Esophagus muscularis mucosa (tissue), 4 donors: ENCODE results near the gene TMEM255B. TPM values are rescaled to one million over a fixed set of nuclear protein-coding genes. Genes with fewer than 3 reads are reported as not detected.

ENCODE experiments used
- DNase-seq: peaks from one replicate; pipeline ENCODE4 v3.0.0-alpha.2; 2017; ENCODE audit errors: extremely low spot score
- H3K27ac ChIP-seq, 4 donors: fragments of 200-600 bp; sonication (generic); replicated peaks in 1 of 4; 1 replicate in 3 of 4; 2 replicates in 1 of 4; pipeline ENCODE4 v1.5.1; 2016 to 2019; ENCODE audit warnings: mild to moderate bottlenecking in 1 of 4
- H3K27me3 ChIP-seq, 4 donors: fragments of 200-600 bp; sonication (generic); one replicate each; pipeline versions ENCODE4 v1.5.1 to v1.6.0; 2016 to 2019
- H3K36me3 ChIP-seq, 4 donors: fragments of 200-600 bp; sonication (generic); one replicate each; pipeline ENCODE4 v1.5.1; 2016 to 2019
- H3K4me1 ChIP-seq, 4 donors: fragments of 200-600 bp; sonication (generic); one replicate each; pipeline ENCODE4 v1.5.1; 2016 to 2019
- H3K4me3 ChIP-seq, 4 donors: fragments of 200-600 bp; sonication (generic); 1 replicate in 2 of 4; 2 replicates in 2 of 4; pipeline ENCODE4 v1.5.1; 2016 to 2019; ENCODE audit warnings: mild to moderate bottlenecking in 4 of 4, moderate library complexity in 1 of 4
- H3K9me3 ChIP-seq, 4 donors: fragments of 200-600 bp; sonication (generic); 1 replicate in 3 of 4; 2 replicates in 1 of 4; pipeline ENCODE4 v1.5.1; 2016 to 2019
- CTCF ChIP-seq, 3 experiments: fragments of 200-600 bp in 2 of 3; fragments of 450-650 bp in 1 of 3; sonication (generic) in 2 of 3; IDR thresholded peaks; one replicate each; pipeline ENCODE4 v1.5.1; 2017 to 2019; ENCODE audit warnings: antibody characterized with exemption in 3 of 3, mild to moderate bottlenecking in 2 of 3, moderate library complexity in 1 of 3
- EP300 ChIP-seq: sonication (generic); formaldehyde crosslinking; IDR thresholded peaks from one replicate; pipeline ENCODE4 v1.6.1; 2017; ENCODE audit warnings: antibody characterized with exemption
- POLR2A ChIP-seq: fragments of 450-650 bp; IDR thresholded peaks from one replicate; pipeline ENCODE4 v1.6.1; 2017; ENCODE audit warnings: antibody characterized with exemption, moderate library complexity, mild to moderate bottlenecking, low read depth
- POLR2AphosphoS5 ChIP-seq, 2 donors: sonication (generic); formaldehyde crosslinking; IDR thresholded peaks; one replicate each; pipeline ENCODE4 v1.6.1; 2017; ENCODE audit warnings: antibody characterized with exemption in 2 of 2
- WGBS: methylation state at CpG from one replicate; pipeline ENCODE4 v1.1.5; 2018; 5-methylcytosine and 5-hydroxymethylcytosine counted together
- intact Hi-C: fragments of 100-400 bp; cut with DNase I; formaldehyde crosslinking; loops from one replicate; pipeline ENCODE4 v1.15.1; 2023
- total RNA-seq, 4 donors: library from RNA; depleted of rRNA; stranded (reverse); fragments of >200 nt; gene quantifications; one replicate each; pipeline versions ENCODE4 v1.1.0 to v1.2.1, GENCODE V29; 2016

TMEM255B gene
- total RNA-seq, 4 donors from 2014 or later: 4.1 to 12.3 (median 10.7) TPM

DNA sequence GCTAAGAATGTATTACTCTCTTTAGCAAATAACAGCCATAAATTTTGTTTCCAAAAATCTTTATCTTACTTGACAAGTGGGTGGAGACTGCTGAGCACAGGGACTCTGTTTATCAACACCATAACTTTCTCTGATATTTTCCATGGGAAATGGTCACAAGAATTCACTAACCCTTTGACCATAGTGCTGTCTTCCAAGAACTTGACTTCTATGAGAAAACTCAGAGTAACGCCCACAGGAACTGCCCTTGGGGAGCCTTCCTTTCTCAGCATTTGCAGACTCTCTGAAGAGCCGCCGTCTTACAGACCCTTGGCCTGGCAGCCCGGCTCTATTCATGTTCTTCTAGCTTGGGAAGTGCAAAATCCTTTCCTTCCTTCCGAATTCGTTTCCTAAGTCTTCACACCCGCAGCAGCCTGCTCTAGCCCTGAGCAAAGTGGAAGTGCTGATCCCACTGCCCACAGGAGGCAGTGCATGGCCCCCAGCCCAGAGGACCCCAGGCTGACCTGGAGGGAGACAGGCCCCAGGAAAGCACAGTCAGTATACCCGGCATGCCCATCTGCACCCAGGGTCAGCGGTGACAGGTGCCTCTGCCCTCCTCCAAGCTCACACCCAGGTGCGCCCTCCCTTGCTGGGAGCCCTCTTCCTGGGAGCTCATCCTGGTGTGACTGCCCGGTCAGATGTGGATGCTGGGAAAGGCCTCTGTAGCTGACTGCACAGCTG, 94.7 kb downstream of the TMEM255B start:
- peaks cover 74 to 95% (median 92%) of the 10 kb centered on the region in 4 donors for H3K4me1 ChIP-seq
- no peaks in the 10 kb centered on the region for H3K27me3 ChIP-seq
- intact Hi-C loops: no loop called here
- peak overlapping the region; percentile 68 to 81 (median 72) for H3K27ac ChIP-seq
- peak overlapping the region in 1 of 4 donors; percentile 10 for H3K4me3 ChIP-seq
- TF ChIP-seq CTCF (IDR thresholded peaks at IDR 0.05): no peak
- no peak for TF ChIP-seq POLR2A
- TF ChIP-seq POLR2AphosphoS5 (IDR thresholded peaks at IDR 0.05): no peak
- no peak for TF ChIP-seq EP300
- no peaks in the 10 kb centered on the region for H3K9me3 ChIP-seq
- DNase-seq: no peak
- WGBS: 30% methylated on average over 8 of the region's 11 CpGs
- H3K36me3 ChIP-seq: peaks cover 0 to 9% (median 0%) of the 10 kb centered on the region in 4 donors

GRCh38 chr13:113854238-113855011, 95.4 kb downstream of the TMEM255B start:
- Histone ChIP-seq H3K9me3 (no peaks in the 10 kb centered on the region), H3K27me3 (no peaks in the 10 kb centered on the region), H3K27ac (peak overlapping the region; percentile 68 to 81 (median 72)), H3K4me1 (peaks cover 67 to 87% (median 84%) of the 10 kb centered on the region in 4 donors), H3K4me3 (peak overlapping the region in 2 of 4 donors; percentile 9 to 10), H3K36me3 (peaks cover 0 to 9% (median 3%) of the 10 kb centered on the region in 4 donors)
- peak; percentile 12 to 26 for TF ChIP-seq POLR2AphosphoS5 (IDR thresholded peaks at IDR 0.05)
- no peak for TF ChIP-seq CTCF (IDR thresholded peaks at IDR 0.05)
- intact Hi-C loops: no loop called here
- WGBS: 33% methylated on average over 15 of the region's 31 CpGs
- no peak for DNase-seq

- TF ChIP-seq EP300 (no peak), CTCF (IDR thresholded peaks at IDR 0.05) (no peak), POLR2AphosphoS5 (IDR thresholded peaks at IDR 0.05) (peak; percentile 22 to 39), POLR2A (no peak)
- H3K4me1 ChIP-seq: peaks cover 62 to 87% (median 84%) of the 10 kb centered on the region in 4 donors
- H3K9me3 ChIP-seq: no peaks in the 10 kb centered on the region
- H3K27ac ChIP-seq: peak overlapping the region; percentile 68 to 81 (median 72)
- DNase-seq: no peak
- peaks cover 0 to 9% (median 4%) of the 10 kb centered on the region in 4 donors for H3K36me3 ChIP-seq
- peak overlapping the region in 2 of 4 donors; percentile 9 for H3K4me3 ChIP-seq
- no peaks in the 10 kb centered on the region for H3K27me3 ChIP-seq
- intact Hi-C loops: no loop called here
- WGBS: 68% methylated on average over 25 of the region's 33 CpGs
These were observed 96.2 kb downstream of the TMEM255B start for GRCh38 chr13:113855012-113855921.

GRCh38 chr13:113855931-113856715, 97.1 kb downstream of the TMEM255B start:
- WGBS: 74% methylated on average over 20 of the region's 25 CpGs
- no peaks in the 10 kb centered on the region for H3K27me3 ChIP-seq
- peak overlapping the region; percentile 68 to 81 (median 72) for H3K27ac ChIP-seq
- peaks cover 68 to 91% (median 89%) of the 10 kb centered on the region in 4 donors for H3K4me1 ChIP-seq
- H3K36me3 ChIP-seq: peaks cover 0 to 9% (median 4%) of the 10 kb centered on the region in 4 donors
- H3K9me3 ChIP-seq: no peaks in the 10 kb centered on the region
- peak; percentile 20 for TF ChIP-seq EP300
- TF ChIP-seq POLR2A: no peak
- no peak for DNase-seq
- H3K4me3 ChIP-seq: no peak overlapping the region
- intact Hi-C loops: no loop called here
